CD1c-positive myeloid dendritic cell (primary cell): ENCODE results near the gene TAF1D.

ENCODE experiments used
- DNase-seq: peaks from one replicate; pipeline ENCODE4 v3.0.0-alpha.2; 2016; ENCODE audit errors: extremely low spot score

The TAF1D gene

DNA sequence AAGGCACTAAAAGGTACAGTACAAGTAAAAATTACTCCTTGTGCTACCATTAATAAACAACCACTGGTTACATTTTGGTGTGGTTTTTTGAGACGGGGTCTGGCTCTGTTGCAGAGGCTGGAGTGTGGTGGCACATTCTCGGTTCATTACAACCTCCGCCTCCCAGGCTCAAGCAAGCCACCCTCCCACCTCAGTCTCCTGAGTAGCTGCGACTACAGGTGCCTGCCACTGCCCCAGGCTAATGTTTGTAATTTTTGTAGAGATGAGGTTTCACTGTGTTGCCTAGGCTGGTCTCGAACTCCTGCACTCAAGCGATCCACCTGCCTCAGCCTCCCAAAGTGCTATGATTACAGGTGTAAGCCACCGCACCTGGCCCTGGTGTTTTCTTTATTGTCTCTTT lies 20.8 kb downstream of the TAF1D start:
- DNase-seq = no peak

DNA sequence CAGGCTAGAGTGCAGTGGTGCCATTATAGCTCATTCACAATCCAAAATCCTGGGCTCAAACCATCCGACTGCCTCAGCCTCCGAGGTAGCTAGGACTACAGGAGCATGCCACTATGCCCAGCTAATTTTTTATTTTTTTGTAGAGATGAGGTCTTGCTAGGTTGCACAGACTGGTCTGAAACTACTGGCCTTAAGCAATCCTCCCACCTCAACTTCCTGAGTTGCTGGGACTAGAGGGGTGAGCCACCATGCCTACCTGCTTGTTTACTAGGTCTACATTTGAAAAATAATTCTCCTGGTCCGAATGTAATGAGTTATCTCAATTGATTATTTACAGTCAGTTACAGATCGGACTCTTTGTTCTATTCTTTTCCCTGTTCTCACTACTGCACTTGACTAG lies 22.0 kb downstream of the TAF1D start:
- DNase-seq = no peak

DNA sequence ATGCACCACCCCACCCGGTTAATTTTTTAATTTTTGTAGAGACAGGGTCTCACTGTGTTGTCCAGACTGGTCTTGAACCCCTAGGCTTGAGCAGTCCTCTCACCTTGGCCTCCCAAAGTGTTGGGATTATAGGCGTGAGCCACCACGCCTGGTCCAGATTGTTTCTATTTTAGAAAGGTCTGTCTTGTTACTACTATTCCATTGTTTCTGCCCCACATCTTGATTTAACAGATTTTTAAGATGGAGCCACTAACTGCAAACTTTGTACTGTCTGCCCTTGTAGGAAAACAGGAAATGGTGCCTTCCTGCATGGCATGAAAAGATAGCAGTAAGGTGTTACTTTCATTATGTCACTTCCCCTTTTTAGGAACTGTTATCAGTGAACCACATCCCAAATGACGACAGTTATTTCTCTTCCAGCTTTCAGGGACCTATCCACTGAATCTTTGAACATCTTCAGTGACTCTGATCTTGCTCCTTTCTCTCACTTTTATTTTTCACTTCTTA lies 23.2 kb downstream of the TAF1D start:
- DNase-seq = peak; percentile 41

DNA sequence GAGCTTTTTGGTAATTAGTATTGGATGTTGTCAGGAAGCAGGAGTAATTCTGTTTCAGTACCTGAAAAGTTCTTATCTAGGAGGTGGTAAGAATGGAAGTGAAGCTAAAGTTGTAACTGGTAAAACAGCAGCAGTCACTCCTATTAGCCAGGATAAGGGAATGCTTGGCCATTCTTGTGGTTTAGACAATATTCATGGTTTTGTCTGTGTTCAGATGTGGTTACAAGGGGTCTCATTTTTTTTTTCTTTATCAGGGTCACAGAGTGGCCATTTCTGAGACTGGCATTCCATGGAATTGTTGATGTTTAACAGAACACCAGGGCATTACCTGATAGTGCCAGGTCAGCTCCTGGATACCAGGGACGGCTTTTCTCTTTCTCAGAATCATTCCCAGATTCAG lies 23.8 kb downstream of the TAF1D start:
- DNase-seq = no peak

DNA sequence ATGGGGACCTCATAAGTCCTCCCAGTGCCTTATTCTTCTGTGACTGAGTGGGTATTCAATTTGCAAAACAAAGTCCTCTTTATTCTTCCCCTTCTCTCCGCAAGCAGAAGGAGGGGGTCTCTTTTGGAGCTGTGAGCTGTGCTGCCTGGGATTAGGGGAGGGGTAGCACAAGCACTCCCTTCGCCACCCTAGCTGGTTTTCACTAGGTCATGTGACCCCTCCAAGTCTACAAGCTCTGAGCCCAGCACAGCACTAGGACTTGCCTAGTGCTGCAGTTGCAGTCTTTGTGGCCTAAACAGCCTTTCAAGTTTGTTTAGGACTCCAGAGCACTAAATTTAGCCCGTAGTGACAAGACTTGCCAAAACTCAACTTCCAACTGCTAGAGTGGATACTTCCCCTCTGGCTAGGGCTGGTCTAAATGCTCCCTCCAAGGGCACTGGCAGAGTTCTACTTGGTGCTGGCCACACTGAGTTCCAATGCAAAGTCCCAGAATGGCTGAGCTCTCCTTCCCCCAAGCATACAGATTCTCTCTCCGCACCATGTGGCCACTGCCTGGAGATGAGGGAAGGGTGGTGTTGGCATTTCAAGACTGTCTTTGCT lies 25.4 kb downstream of the TAF1D start:
- no peak for DNase-seq

DNA sequence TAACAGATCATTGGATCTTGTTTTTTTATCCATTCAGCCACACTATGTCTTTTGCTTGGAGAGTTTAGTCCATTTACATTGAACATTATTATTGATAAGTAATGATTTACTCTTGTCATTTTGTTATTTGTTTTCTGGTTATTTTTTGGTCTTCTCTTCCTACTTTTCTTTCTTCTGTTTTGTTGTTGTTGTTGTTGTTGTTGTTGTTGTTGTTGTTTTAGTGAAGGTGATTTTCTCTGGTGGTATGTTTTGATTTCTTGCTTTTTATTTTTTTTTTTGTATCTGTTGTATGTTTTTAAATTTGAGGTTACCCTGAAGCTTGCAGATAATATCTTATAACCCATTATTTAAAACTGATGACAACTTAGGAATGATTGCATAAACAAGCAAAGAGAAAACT lies 28.6 kb downstream of the TAF1D start:
- no peak for DNase-seq

DNA sequence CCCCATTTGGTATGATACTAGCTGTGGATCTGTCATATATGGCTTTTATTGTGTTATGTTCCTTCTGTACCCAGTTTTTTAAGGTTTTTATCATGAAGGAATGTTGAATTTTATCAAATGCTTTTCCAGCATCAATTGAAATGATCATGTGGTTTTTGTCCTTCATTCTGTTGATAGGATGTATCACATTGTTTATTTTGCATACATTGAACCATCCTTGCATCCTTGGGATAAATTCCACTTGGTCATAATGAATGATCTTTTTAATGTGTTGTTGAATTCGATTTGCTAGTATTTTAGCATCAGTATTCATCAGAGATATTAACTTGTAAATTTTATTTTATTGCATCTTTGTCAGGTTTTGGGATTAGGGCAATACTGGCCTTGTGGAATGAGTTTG lies 31.1 kb downstream of the TAF1D start:
- no peak for DNase-seq

DNA sequence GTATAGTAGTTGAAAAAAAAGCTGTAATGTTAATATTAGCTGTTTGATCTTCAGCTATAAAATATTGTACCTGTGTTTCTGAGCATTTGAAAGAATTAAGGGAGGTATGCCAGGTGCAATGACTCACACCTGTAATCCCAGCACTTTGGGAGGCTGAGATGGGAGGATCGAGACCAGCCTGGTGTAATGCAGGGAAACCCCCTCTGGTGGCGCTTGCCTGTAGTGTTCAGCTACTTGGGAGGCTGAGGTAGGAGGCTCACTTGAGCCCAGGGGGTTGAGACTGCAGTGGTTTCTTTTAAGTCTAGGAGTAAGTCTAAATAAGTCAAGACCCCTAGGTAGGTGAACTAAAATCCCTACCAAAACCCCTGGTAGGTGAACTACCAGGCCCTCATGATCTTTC lies 37.1 kb downstream of the TAF1D start:
- DNase-seq = no peak

DNA sequence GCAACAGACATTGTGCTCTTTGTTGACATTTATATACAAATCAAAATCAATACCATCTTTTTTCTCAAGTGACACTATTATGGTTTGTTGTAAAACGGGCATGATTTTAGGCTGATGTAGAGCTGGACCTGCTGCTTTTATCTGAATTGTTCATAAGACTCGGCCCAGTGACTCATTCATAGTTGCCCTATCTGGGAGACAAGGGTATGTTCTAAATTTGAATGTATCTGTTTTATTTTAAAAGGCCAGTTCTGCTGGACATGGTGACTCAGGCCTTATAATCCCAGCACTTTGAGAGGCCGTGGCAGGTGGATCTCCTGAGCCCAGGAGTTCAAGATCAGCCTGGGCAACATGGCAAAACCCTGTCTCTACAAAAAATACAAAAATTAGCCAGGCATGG lies 40.5 kb downstream of the TAF1D start:
- no peak for DNase-seq

DNA sequence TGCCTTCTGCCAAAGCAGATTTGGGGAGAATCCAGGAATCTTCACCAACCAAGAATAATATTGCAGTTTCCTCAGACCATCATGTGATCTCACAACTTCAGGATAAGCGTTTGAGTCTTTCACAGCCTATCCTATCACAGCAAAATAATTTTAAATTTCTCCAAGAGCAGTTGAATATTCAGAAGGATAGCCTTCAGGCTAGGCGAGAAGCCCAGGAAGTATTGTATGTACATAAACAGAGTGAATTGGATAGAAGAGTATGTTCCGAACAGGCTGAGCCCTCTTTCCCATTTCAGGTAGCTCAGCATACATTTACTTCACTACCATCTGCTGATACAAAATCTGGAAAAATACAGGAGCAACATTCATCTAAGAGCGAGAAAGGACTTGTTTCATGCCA lies 43.7 kb downstream of the TAF1D start:
- DNase-seq = no peak

DNA sequence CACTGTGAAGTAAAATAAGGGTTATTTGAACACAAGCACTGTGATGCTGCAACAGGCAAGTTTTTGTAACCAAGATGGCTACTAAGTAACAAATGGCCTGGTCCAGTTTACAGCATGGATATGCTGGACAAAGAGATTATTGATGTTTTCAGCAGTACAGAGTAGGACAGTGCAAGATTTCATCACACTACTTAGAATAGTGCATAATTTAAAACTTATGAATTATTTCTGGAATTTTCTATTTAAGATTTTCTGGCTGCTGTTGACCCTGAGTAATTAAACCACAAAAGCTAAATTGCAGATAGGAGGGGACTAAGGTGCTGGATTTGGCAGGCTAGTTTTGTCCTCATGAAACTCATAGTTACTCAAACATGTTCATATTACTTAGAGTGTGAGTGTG lies 46.7 kb downstream of the TAF1D start:
- no peak for DNase-seq

DNA sequence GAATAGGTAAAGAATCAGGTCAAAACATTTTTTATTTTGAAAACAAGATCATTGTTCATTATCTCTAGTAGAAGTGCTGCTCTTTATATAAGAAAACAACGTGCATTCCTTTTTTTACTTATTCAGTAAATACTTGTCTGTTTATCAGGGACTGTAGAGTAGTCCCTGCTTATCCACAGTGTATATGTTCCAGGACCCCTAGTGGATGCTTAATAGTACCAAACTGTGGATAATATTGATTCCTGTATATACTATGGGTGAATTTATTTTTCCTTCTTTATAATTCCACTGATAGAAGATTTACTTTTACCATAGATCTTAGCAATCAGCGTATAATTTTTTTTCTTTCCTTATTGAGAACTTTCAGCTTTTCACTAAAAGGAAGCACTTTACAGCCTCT lies 47.2 kb downstream of the TAF1D start:
- no peak for DNase-seq

DNA sequence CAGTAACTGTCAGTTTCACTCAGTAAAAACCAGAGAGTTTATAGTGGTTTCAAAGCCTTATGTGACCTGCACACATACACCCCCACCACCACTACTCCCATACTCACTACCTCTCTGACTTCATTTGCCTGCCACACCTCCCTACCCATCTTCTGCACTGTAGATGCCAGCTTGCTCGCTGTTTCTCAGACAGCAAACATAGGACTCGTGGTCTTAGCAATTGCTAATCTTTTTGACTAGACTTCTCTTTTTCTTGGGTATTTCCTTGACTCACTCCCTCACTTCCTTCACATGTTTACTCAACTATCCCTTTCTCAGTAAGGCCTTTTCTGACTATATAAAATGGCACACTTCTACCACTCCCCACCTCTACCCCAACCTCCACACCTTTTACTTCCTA lies 52.1 kb downstream of the TAF1D start:
- no peak for DNase-seq

DNA sequence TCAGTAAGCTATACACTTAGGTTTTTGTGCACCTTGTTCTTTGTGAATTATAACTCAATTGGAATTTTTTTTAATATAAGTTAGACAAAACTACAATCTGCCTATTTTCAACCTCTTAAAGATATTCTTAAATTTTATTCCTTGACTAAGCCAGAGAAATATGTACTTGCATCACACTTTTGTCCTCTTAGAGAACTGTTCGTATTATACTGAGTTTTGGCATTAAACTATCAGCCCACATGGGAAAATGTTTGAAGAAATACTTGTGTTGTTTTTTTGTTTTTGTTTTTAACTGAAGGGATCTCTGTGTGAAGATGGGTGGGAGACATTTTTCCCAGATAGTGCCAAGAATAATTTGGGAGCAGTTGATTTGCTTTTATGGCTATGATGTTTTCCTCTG lies 54.5 kb downstream of the TAF1D start:
- no peak for DNase-seq

DNA sequence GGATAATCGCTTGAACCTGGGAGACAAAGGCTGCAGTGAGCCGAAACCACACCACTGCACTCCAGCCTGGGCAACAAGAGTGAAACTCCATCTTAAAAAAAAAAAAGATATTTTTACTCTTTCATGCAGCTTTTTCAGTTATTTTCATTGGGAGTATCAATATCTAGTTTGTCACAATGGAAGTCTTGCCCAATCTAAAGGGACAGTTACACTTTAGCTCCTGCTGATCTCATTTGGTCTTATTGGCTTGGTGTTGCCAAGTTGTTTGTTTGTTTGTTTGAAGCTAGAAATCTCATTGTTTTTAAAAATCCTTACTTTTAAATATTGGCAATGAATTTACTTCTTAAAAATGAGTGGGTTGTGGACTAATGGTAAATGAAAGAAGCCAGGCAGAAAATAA lies 55.1 kb downstream of the TAF1D start:
- DNase-seq = no peak
